GM12891 (cell line): ENCODE results near the gene LAPTM5.

Experiments
- POLR2A ChIP-seq: IDR thresholded peaks from 2 replicates; pipeline ENCODE4 v1.6.1; 2011; ENCODE audit warnings: low read depth, low read length, control low read depth
- POLR2AphosphoS5 ChIP-seq: IDR thresholded peaks from 2 replicates; pipeline ENCODE4 v1.6.1; 2011; ENCODE audit warnings: low read depth, low read length, control low read depth
- POU2F2 ChIP-seq: IDR thresholded peaks from 2 replicates; pipeline ENCODE4 v1.6.1; 2011; ENCODE audit warnings: low read depth, mild to moderate bottlenecking, control low read depth, low read length, moderate library complexity
- SPI1 ChIP-seq: IDR thresholded peaks from 2 replicates; pipeline ENCODE4 v1.6.1; 2011; ENCODE audit warnings: low read depth, low read length, control low read depth
- TAF1 ChIP-seq: IDR thresholded peaks from 2 replicates; pipeline ENCODE4 v1.6.1; 2011; ENCODE audit warnings: low read depth, low read length, control low read depth

GRCh38 chr1:30699762-30700161 is 57.8 kb downstream of the LAPTM5 start:
- TF ChIP-seq POLR2A (no peak), POLR2AphosphoS5 (no peak), SPI1 (no peak), TAF1 (no peak), POU2F2 (no peak)
